Stimulated activated CD8-positive, alpha-beta memory T cell treated with anti-CD3 and anti-CD28 coated beads, Interleukin-12 subunit alpha, Interleukin-12 subunit beta, amount 100 ng/mL, for 1 hour (primary cell): ENCODE data around the gene DUSP28.

Source experiments
- DNase-seq: peaks from one replicate; pipeline ENCODE4 v3.0.0-alpha.2; 2020; ENCODE audit warnings: low read depth

The DUSP28 gene

DNA sequence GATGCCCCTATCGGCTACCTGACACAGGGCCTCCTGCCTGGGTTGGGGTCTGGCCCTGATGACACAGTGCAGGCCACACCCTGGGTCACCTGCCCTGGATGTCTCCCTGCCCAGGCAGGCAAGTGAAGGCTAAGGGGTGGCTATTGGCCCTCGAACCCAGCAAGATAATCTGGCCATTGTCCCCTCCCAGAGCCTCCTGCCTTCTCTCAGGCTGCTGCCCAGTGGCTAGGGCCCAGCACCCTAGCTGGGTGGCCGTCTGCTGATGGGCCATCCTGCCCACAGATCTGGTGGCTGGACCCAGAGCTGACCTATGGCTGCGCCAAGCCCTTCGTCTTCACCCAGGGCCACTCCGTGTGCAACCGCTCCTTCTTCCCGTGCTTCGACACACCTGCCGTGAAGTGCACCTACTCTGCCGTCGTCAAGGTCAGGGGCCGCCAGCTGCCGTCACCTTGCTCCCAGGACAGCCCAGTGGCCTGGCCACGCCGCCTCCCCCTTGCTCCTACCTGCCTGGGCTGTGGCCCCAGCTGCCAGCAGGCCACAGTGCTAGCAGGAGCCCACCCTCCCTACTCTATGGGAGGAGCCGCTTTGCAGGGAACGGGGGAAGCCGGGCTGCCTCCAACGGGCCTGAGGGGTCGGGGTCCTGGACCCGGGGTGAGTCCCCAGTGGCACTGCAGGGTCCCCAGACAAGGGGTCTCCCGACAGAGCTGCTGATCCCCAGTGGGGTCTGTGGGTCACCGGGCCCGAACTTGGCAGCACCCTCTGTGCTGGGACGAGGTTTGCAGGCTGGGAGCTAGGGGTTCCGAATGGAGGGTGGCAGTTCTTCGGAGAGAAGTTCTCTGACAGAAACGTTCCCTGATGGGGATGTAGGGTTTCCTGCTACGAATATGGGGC is 12.2 kb downstream of the DUSP28 start:
- no peak for DNase-seq

DNA sequence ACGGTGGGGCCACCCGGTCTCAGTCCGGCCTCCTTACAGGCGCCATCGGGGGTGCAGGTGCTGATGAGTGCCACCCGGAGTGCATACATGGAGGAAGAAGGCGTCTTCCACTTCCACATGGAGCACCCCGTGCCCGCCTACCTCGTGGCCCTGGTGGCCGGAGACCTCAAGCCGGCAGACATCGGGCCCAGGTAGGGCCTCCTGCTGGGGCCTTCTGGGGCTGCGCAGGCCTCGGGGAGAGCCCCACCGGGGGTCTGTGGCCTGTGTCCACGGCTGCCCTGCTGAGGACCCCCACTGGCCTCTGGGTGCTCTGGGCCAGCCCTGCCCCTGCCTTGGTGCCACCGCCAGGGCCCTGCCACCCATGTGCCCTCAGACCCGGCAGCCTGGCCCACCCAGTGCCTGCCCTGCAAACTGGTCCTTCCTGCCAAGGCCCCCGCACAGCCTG is 12.9 kb downstream of the DUSP28 start:
- DNase-seq, result no peak

GRCh38 chr2:240573516-240574385 is 13.6 kb downstream of the DUSP28 start:
- no peak for DNase-seq

- no peak for DNase-seq
These were observed 14.4 kb downstream of the DUSP28 start for GRCh38 chr2:240574386-240575100.

- DNase-seq, result no peak
These were observed 15.2 kb downstream of the DUSP28 start for GRCh38 chr2:240575101-240575965.

DNA sequence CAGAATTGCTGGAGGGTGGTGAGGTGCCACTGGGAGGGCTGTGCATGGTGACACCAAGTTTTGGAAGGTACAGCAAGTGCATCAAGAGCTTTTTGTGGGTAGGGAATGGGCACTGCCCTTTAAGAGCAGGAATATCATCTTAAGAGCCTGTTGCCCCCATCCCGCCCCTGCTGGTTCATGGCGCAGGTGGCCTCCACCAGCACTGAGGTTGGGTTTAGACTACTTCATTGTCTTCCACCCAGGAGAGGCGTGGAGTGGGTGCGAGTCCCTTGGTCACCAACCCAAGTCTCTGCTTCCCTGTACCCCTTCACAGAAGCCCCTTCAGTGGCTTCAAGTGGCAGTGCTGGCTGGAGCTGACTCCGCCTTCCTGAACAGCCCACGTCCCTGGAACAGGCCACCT is 15.9 kb downstream of the DUSP28 start:
- no peak for DNase-seq

DNA sequence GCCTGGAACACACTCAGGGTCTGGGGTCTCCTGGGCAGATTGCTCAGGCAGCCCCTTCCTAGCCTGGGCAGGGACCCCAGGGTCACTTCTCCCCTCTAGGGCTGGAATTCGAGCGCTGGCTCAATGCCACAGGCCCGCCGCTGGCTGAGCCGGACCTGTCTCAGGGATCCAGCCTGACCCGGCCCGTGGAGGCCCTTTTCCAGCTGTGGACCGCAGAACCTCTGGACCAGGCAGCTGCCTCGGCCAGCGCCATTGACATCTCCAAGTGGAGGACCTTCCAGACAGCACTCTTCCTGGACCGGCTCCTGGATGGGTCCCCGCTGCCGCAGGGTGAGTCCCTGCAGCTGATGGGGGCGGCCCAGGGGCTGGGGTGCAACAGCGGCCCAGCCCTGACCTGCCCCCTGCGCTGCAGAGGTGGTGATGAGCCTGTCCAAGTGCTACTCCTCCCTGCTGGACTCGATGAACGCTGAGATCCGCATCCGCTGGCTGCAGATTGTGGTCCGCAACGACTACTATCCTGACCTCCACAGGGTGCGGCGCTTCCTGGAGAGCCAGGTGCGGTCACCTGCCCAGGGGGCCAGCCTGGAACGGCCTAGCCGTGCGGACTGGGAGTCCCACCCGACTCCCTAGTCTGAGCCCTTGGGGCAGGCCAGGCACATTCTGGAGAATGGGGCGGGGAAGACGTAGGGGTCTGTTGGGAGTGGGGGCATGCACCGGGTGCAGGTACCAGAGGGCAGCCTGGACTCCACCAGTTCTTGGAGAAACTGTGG is 16.5 kb downstream of the DUSP28 start:
- no peak for DNase-seq

DNA sequence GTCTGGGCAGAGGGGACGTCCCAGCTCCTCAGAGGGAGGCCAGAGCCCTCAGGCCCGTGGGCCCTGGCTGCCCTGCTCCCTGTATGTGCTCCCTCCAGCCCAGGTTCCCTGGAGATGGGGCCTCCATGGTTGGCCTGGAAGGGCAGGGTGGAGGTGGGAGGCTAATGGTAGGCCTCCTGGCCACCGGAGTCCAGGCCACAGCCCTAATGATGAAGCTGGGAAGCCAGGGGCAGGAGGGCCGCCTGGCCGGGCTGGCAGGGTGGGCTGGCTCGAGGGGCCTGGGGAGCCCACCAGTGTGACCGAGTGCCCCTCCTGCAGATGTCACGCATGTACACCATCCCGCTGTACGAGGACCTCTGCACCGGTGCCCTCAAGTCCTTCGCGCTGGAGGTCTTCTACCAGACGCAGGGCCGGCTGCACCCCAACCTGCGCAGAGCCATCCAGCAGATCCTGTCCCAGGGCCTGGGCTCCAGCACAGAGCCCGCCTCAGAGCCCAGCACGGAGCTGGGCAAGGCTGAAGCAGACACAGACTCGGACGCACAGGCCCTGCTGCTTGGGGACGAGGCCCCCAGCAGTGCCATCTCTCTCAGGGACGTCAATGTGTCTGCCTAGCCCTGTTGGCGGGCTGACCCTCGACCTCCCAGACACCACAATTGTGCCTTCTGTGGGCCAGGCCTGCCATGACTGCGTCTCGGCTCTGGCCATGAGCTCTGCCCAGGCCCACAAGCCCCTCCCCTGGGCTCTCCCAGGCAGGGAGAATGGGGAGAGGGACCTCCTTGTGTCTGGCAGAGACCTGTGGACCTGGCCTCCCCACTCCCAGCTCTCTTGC is 17.3 kb downstream of the DUSP28 start:
- DNase-seq, result no peak

- DNase-seq, result no peak
These were observed 17.9 kb downstream of the DUSP28 start for GRCh38 chr2:240578110-240578450.

- no peak for DNase-seq
These were observed 18.3 kb downstream of the DUSP28 start for GRCh38 chr2:240578488-240578887.

DNA sequence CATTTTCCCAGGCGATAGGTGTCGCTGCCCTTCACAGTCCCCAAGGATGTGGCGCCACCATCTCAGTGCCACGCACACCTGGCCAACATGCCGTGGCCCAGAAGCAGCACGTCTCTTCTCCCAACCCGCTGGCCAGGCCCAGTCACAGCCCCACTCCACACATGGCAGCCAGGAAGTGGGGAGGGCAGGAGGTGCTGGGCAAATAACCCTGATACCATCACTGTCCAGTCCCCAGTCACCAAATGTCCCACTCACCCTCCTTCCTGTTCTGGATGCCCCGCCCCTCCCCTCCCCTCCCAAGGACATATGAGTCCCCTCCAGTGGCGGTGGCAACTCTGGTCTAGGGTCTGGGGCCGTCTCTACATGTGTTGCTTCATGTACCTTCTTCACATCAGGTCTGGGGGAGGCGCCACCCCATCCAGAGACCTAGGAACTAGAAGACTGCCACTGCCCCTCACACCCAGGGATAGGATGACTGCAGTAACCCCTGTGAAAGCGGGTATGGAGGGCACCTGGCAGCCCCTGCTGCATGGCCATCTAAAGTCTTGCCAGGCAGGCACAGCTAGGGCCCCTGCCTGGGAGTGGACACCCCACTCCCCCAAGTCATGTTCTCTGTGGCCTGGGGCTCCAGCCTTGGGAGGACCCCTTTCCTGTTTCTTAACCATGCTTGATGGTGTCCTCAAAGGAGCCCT is 19.1 kb downstream of the DUSP28 start:
- DNase-seq, result no peak

GRCh38 chr2:240579771-240580614 is 19.8 kb downstream of the DUSP28 start:
- DNase-seq, result peak; percentile 62

DNA sequence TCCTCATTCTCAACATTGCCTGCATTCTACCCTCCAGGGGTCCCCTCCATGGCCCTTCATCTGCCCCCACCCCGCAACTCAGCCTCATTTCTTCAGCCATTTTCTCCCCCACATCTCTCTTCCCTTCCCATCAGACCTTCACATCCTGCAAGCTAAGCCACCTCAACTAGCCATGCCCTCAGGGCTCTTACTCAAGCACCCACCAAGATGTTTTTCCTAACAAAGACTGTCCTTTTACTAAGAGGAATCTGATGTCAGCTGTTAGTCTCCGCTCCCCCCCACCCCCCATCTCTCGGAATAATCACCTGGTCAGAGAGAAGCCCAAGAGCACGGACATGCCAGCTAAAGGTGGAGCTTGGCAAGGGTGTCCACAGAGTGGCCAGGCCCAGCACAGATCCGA is 21.7 kb downstream of the DUSP28 start:
- no peak for DNase-seq

DNA sequence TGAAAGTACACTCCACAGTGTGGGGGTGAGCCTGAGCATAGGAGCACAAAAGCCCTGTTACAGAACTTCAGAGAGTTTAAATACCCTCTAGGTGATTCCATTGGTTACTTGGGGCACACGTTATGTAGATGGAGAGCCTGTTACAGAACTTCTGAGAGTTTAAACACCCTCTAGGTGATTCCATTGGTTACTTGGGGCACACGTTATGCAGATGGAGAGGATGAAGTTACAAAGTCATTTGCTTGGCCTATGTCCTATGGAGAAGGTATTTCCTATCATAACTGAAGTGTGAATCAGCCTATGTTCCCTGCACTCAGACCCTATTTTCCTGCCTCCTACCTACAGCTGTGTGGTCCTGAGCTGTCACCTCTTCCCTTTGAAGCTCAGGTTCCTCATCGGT is 22.6 kb downstream of the DUSP28 start:
- no peak for DNase-seq

- no peak for DNase-seq
These were observed 23.6 kb downstream of the DUSP28 start for GRCh38 chr2:240583774-240584173.

GRCh38 chr2:240584486-240585031 is 24.4 kb downstream of the DUSP28 start:
- no peak for DNase-seq

- DNase-seq, result no peak
These were observed 24.9 kb downstream of the DUSP28 start for GRCh38 chr2:240585101-240585500.

GRCh38 chr2:240585681-240586197 is 25.6 kb downstream of the DUSP28 start:
- no peak for DNase-seq
